MM.1S (cell line): ENCODE data around the gene EMC8.

Source experiments
- CTCF ChIP-seq: fragments of 300-600 bp; sonication (generic); IDR thresholded peaks from 2 replicates; pipeline ENCODE4 v1.5.1; 2016; ENCODE audit warnings: antibody characterized with exemption, low read length, mixed read lengths
- EZH2 ChIP-seq: fragments of 300-600 bp; sonication (generic); optimal IDR thresholded peaks from 2 replicates; pipeline ENCODE3; 2017; ENCODE audit warnings: low read depth, mild to moderate bottlenecking, antibody characterized with exemption, low read length, mixed read lengths
- EZH2phosphoT487 ChIP-seq: fragments of 300-600 bp; sonication (generic); IDR thresholded peaks from 2 replicates; pipeline ENCODE4 v1.6.1; 2018; ENCODE audit warnings: antibody characterized with exemption, low read length

GRCh38 chr16:85763616-85764015 is 35.7 kb downstream of the EMC8 start:
- TF ChIP-seq CTCF (no peak), EZH2 (no peak), EZH2phosphoT487 (no peak)
